HUES6 (cell line): ENCODE data around the gene TCP11L1.

Experiments
- H3K27ac ChIP-seq: 2 replicates; pipeline ENCODE4 v1.7.0; 2013; ENCODE audit warnings: low read depth, mild to moderate bottlenecking, low read length, inconsistent platforms
- H3K27me3 ChIP-seq: 2 replicates; pipeline ENCODE4 v1.6.1; 2013; ENCODE audit warnings: low read length; ENCODE audit not compliant: control insufficient read depth, insufficient read depth
- H3K36me3 ChIP-seq: 2 replicates; pipeline ENCODE4 v1.6.1; 2013; ENCODE audit warnings: low read length; ENCODE audit not compliant: control insufficient read depth, insufficient read depth
- H3K4me1 ChIP-seq: 2 replicates; pipeline ENCODE4 v1.6.1; 2013; ENCODE audit warnings: low read length; ENCODE audit not compliant: control insufficient read depth, insufficient read depth
- H3K4me3 ChIP-seq: 2 replicates; pipeline ENCODE4 v1.5.1; 2013; ENCODE audit warnings: low read depth, low read length
- H3K9ac ChIP-seq: one replicate; pipeline ENCODE4 v1.6.1; 2013; ENCODE audit warnings: mild to moderate bottlenecking, low read length
- H3K9me3 ChIP-seq: 2 replicates; pipeline ENCODE4 v1.6.1; 2013; ENCODE audit warnings: low read depth, low read length; ENCODE audit not compliant: control insufficient read depth, insufficient read depth

Gene TCP11L1, protein sequence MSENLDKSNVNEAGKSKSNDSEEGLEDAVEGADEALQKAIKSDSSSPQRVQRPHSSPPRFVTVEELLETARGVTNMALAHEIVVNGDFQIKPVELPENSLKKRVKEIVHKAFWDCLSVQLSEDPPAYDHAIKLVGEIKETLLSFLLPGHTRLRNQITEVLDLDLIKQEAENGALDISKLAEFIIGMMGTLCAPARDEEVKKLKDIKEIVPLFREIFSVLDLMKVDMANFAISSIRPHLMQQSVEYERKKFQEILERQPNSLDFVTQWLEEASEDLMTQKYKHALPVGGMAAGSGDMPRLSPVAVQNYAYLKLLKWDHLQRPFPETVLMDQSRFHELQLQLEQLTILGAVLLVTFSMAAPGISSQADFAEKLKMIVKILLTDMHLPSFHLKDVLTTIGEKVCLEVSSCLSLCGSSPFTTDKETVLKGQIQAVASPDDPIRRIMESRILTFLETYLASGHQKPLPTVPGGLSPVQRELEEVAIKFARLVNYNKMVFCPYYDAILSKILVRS

GRCh38 chr11:33039274-33040032 lies at the start of gene TCP11L1:
Gene TCP11L1 (plus strand): TSS chr11:33039572. CDS start chr11:33043774, 4,202 bp downstream.
- H3K36me3 ChIP-seq = peaks cover 9% of the 10 kb centered on the region
- H3K27me3 ChIP-seq = no peaks in the 10 kb centered on the region
- peak within 1 kb of the TSS; percentile 85 for H3K4me3 ChIP-seq
- H3K27ac ChIP-seq = peak within 1 kb of the TSS; percentile 84
- H3K4me1 ChIP-seq = peaks cover 10% of the 10 kb centered on the region
- no peaks in the 10 kb centered on the region for H3K9me3 ChIP-seq
- H3K9ac ChIP-seq = peak within 1 kb of the TSS; percentile 97

DNA sequence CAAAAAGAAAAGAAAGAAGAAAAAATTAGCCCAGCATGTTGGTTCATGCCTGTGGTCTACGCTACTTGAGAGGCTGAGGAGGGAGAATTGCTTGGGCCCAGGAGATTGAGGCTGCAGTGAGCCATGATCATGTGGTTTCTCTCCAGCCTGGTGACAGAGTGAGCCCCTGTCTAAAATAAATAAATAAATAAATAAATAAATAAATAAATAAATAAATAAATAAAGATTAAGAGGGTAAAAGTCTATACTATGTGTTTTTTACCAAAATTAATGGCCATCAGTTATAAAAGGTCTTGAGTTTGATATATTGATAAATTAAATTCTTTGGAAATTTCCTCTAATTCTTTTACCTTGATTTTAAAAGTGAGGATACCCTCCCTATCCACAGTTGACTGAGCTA lies 48.9 kb upstream of the TCP11L1 start:
- Histone ChIP-seq H3K4me1 (no peaks in the 10 kb centered on the region), H3K27me3 (no peaks in the 10 kb centered on the region), H3K9ac (no peak overlapping the region), H3K36me3 (no peaks in the 10 kb centered on the region), H3K4me3 (no peak overlapping the region), H3K27ac (no peak overlapping the region), H3K9me3 (peaks cover 12% of the 10 kb centered on the region)

DNA sequence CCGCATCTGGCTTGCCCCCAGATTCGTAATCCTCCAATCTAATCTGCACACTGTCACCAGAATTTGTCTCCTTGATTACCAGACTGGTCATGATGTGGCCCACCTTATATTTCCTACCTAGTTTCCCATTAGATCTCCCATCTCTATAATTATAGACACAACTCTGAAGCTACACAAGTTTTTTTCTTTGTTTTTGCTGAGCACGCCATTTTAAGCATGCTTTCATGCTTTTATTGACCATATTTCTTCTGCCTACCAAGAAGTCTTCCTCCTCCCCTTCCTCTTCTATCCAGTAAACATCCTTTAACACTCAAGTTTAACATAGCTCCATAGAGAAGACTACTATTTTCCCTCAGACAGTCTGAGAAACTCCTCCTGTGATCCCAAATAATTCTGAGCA lies 47.9 kb upstream of the TCP11L1 start:
- Histone ChIP-seq H3K4me1 (no peaks in the 10 kb centered on the region), H3K9me3 (peaks cover 12% of the 10 kb centered on the region), H3K4me3 (no peak overlapping the region), H3K9ac (no peak overlapping the region), H3K36me3 (no peaks in the 10 kb centered on the region), H3K27ac (no peak overlapping the region), H3K27me3 (no peaks in the 10 kb centered on the region)

DNA sequence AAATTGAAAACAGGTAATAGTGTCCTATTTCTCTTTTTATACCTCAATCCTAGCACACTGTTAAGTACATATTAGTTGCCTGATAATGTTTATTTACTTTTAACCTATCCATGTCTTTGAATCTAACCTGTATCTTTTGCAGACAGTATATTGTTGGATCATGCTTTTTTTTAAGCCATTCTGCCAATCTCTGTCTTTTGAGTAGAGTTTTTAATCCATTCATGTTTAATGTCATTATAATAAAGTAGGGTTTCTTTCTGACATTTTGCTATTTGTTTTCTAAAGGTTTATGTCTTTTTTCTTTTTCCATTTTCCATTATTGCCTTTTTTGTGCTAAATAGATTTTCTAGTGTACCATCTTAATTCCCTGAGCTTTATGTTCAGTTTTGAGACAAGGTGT lies 47.5 kb upstream of the TCP11L1 start:
- Histone ChIP-seq H3K9ac (no peak overlapping the region), H3K4me3 (no peak overlapping the region), H3K27me3 (no peaks in the 10 kb centered on the region), H3K27ac (no peak overlapping the region), H3K36me3 (no peaks in the 10 kb centered on the region), H3K4me1 (no peaks in the 10 kb centered on the region), H3K9me3 (peaks cover 12% of the 10 kb centered on the region)

DNA sequence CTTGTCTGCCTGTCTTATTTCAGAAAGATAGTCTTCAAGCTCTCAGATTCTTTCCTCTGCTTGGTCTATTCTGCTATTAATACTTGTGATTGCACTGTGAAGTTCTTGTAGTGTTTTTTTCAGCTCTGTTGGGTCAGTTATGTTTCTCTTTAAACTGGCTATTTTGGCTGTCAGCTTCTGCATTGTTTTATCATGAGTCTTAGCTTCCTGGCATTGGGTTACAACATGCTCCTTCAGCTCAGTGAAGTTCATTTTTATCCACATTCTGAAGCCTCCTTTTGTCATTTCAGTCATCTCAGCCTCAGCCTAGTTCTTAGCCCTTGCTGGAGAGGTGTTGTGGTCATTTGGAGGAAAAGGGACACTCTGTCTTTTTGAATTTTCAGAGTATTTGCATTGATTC lies 39.2 kb upstream of the TCP11L1 start:
- H3K4me3 ChIP-seq = no peak overlapping the region
- H3K36me3 ChIP-seq = no peaks in the 10 kb centered on the region
- H3K27me3 ChIP-seq = no peaks in the 10 kb centered on the region
- no peaks in the 10 kb centered on the region for H3K4me1 ChIP-seq
- H3K27ac ChIP-seq = no peak overlapping the region
- H3K9ac ChIP-seq = no peak overlapping the region
- H3K9me3 ChIP-seq = no peaks in the 10 kb centered on the region

DNA sequence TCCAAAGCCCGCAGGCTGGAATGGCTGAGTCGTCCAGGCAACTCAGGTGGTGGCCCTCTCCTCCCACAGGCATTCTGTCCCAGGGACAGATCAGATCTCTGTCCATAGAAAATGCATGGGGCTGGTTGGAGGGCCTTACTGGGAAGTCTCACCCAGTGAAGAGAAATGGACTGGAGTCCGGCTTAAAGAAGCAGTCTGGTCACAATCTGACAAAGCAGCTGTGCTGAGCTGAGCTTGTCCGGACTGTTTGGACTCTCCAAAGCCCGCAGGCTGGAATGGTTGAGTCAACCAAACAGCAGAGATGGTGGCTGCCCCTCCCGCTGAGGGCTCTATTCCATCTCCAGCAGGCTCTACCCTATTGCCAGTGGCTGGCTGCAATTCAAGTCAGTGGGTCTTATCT lies 38.1 kb upstream of the TCP11L1 start:
- Histone ChIP-seq H3K9me3 (no peaks in the 10 kb centered on the region), H3K4me1 (no peaks in the 10 kb centered on the region), H3K4me3 (no peak overlapping the region), H3K27ac (no peak overlapping the region), H3K9ac (no peak overlapping the region), H3K27me3 (no peaks in the 10 kb centered on the region), H3K36me3 (no peaks in the 10 kb centered on the region)

- Histone ChIP-seq H3K9me3 (no peaks in the 10 kb centered on the region), H3K27me3 (no peaks in the 10 kb centered on the region), H3K9ac (no peak overlapping the region), H3K36me3 (no peaks in the 10 kb centered on the region), H3K4me1 (no peaks in the 10 kb centered on the region), H3K4me3 (no peak overlapping the region), H3K27ac (no peak overlapping the region)
These were observed 37.4 kb upstream of the TCP11L1 start for GRCh38 chr11:33001751-33002542.

DNA sequence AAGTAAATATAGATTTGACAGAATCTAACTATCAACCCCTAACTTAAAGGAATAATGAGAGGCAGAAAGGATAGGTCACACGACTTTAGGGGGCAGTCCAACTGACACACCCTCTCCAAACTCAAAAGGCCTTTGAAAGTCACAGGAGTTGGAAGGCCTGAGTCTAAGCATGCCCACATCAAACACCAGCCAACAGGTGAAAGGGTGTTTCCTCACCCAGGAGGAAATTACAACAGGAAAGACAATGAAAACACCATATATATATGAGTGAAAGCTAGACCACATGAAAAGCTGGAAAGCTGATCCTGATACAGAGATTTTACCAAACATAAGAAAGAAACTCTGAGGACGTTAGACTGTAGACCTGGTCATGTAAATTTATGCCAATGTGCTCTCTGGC lies 34.2 kb upstream of the TCP11L1 start:
- H3K4me3 ChIP-seq = no peak overlapping the region
- no peaks in the 10 kb centered on the region for H3K36me3 ChIP-seq
- no peaks in the 10 kb centered on the region for H3K27me3 ChIP-seq
- H3K9me3 ChIP-seq = no peaks in the 10 kb centered on the region
- no peak overlapping the region for H3K9ac ChIP-seq
- H3K27ac ChIP-seq = no peak overlapping the region
- H3K4me1 ChIP-seq = no peaks in the 10 kb centered on the region

DNA sequence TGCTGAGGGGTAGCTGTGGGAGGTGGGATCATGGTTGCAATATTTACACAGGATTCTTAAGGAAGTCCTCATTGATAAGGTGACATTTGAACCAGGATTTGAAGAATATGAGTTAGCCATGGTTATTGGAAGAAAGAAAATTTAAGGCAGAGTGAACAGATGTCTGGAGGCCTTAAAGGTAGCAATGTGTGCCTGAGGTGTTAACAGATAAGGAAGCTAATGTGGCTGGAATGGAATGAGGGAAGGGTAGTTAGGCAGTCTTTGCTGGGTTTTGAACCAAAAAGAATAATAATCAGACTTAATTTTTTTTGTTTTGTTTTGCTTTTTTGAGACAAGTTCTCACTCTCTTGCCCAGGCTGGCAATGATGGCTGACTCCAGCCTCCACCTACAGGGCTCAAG lies 33.4 kb upstream of the TCP11L1 start:
- no peak overlapping the region for H3K9ac ChIP-seq
- no peaks in the 10 kb centered on the region for H3K9me3 ChIP-seq
- H3K27me3 ChIP-seq = no peaks in the 10 kb centered on the region
- H3K27ac ChIP-seq = no peak overlapping the region
- no peaks in the 10 kb centered on the region for H3K4me1 ChIP-seq
- H3K36me3 ChIP-seq = no peaks in the 10 kb centered on the region
- H3K4me3 ChIP-seq = no peak overlapping the region

- no peak overlapping the region for H3K27ac ChIP-seq
- H3K9ac ChIP-seq = no peak overlapping the region
- H3K36me3 ChIP-seq = no peaks in the 10 kb centered on the region
- H3K4me3 ChIP-seq = no peak overlapping the region
- no peaks in the 10 kb centered on the region for H3K9me3 ChIP-seq
- peaks cover 14% of the 10 kb centered on the region for H3K4me1 ChIP-seq
- peaks cover 14% of the 10 kb centered on the region for H3K27me3 ChIP-seq
These were observed 25.6 kb upstream of the TCP11L1 start for GRCh38 chr11:33013755-33014154.
